GM23248 (cell line): ENCODE measurements around the gene TAB3.

Source experiments
- EZH2 ChIP-seq: fragments of 200-600 bp; sonication (generic); IDR thresholded peaks from 2 replicates; pipeline ENCODE4 v1.6.1; 2018; ENCODE audit warnings: antibody characterized with exemption, mild to moderate bottlenecking; ENCODE audit not compliant: insufficient read depth, poor library complexity, severe bottlenecking
- EZH2phosphoT487 ChIP-seq: fragments of 200-600 bp; sonication (generic); IDR thresholded peaks from 2 replicates; pipeline ENCODE4 v1.6.1; 2018; ENCODE audit warnings: antibody characterized with exemption, moderate library complexity, mild to moderate bottlenecking, low read depth; ENCODE audit not compliant: insufficient read depth

GRCh38 chrX:30798810-30799209 lies 90.2 kb downstream of the TAB3 start:
- TF ChIP-seq EZH2phosphoT487 (no peak), EZH2 (no peak)
